ENCODE data around the gene SSX2. TPM values are rescaled to one million over a fixed set of nuclear protein-coding genes. Genes with fewer than 3 reads are reported as not detected.
"Not testable (repeated sequence)": the region's sequence is repeated elsewhere in the genome, so short reads cannot be mapped to it uniquely, and the experiment has no call there.

The SSX2 gene
- polyA plus RNA-seq, 1 of the 3 experiments (the other 2 are of a cell fraction) = 0.13 TPM

GRCh38 chrX:52650676-52651075, 56.3 kb downstream of the SSX2 start:
- H3K9me2 ChIP-seq, CTCF ChIA-PET: not testable (repeated sequence)
- WGBS (ENCODE audit: low lambda C conversion rate) = 0% methylated on average over 3 of the region's 3 CpGs

GRCh38 chrX:52648956-52649355, 58.0 kb downstream of the SSX2 start:
- H3K4me2 ChIP-seq; H3K4me1 ChIP-seq (ENCODE audit: control insufficient read depth in 1 of 2, insufficient read depth in 2 of 2, low read depth in 1 of 2, low read length in 1 of 2); H3K9me2 ChIP-seq; H2AFZ ChIP-seq (ENCODE audit: low read depth); H4K20me1 ChIP-seq (ENCODE audit: insufficient read depth); H3K9ac ChIP-seq; H3K79me2 ChIP-seq (ENCODE audit: insufficient read depth); CTCF ChIA-PET; DNase-seq; POLR2A ChIA-PET; H3K9me3 ChIP-seq; H3K36me3 ChIP-seq (replicated peaks in 1 of 2; ENCODE audit: control insufficient read depth in 1 of 2, insufficient read depth in 2 of 2, low read length in 1 of 2); H3K4me3 ChIP-seq (ENCODE audit: low read depth in 2 of 2, low read length in 1 of 2); H3K27ac ChIP-seq (ENCODE audit: low read depth in 2 of 2, low read length in 1 of 2); H3F3A ChIP-seq (replicated peaks; ENCODE audit: insufficient read depth): not testable (repeated sequence)
- H3K27me3 ChIP-seq (ENCODE audit: insufficient read depth) = peaks cover 30% of the 10 kb centered on the region
- 11% methylated on average over 7 of the region's 7 CpGs for WGBS (ENCODE audit: low lambda C conversion rate)

More at GRCh38 chrX:52650676-52651075, 56.3 kb downstream of the SSX2 start:
- H3K36me3 ChIP-seq (replicated peaks in 1 of 2; ENCODE audit: control insufficient read depth in 1 of 2, insufficient read depth in 2 of 2, low read length in 1 of 2); H3K27ac ChIP-seq (ENCODE audit: low read depth in 2 of 2, low read length in 1 of 2); H3K9me3 ChIP-seq; H3K9ac ChIP-seq; H4K20me1 ChIP-seq (ENCODE audit: insufficient read depth); DNase-seq; H3K4me2 ChIP-seq; H3K4me1 ChIP-seq (ENCODE audit: control insufficient read depth in 1 of 2, insufficient read depth in 2 of 2, low read depth in 1 of 2, low read length in 1 of 2); POLR2A ChIA-PET; H2AFZ ChIP-seq (ENCODE audit: low read depth); H3K4me3 ChIP-seq (ENCODE audit: low read depth in 2 of 2, low read length in 1 of 2); H3K79me2 ChIP-seq (ENCODE audit: insufficient read depth); H3F3A ChIP-seq (replicated peaks; ENCODE audit: insufficient read depth): not testable (repeated sequence)
- peaks cover 24% of the 10 kb centered on the region for H3K27me3 ChIP-seq (ENCODE audit: insufficient read depth)

Small RNAs within 50 kb of the gene (small RNA-seq; reads per million reads assigned to genes)
- 0 reads per million in 7 experiments for gene AC244505.3
- 0 reads per million in 7 experiments for gene AC244505.5
- 0 reads per million in 7 experiments for gene AL450023.3
- 0 reads per million in 7 experiments for gene RNA5SP504

Other genes with a start within 250 kb of the SSX2 start
- 16.0 and 76.7 TPM in 2 replicates for gene XAGE1A, start 211.4 kb downstream of the SSX2 start, polyA plus RNA-seq (2012; rRNA removed)
- 104 and 115 TPM in 2 replicates for gene XAGE1B, start 190.1 kb downstream of the SSX2 start, polyA plus RNA-seq (2012; rRNA removed)
- not detected in 2 replicates for gene SSX7, start 52.3 kb downstream of the SSX2 start, polyA plus RNA-seq (2012; rRNA removed)
- 0.16 and 0.71 TPM in 2 replicates for gene SSX2B, start 44.1 kb upstream of the SSX2 start, polyA plus RNA-seq (2012; rRNA removed)
- not detected in 2 replicates for gene SPANXN5, start 90.2 kb upstream of the SSX2 start, polyA plus RNA-seq (2012; rRNA removed)
- not detected in 2 replicates for gene XAGE5, start 104.1 kb upstream of the SSX2 start, polyA plus RNA-seq (2012; rRNA removed)
- gene XAGE3, start 160.9 kb upstream of the SSX2 start, polyA plus RNA-seq (2012; rRNA removed) = not detected in 2 replicates
- 73.7 and 73.9 TPM in 2 replicates for gene FAM156B, start 190.2 kb upstream of the SSX2 start, polyA plus RNA-seq (2012; rRNA removed)

All from SK-N-SH (cell line).